Stimulated activated naive CD4-positive, alpha-beta T cell treated with Interleukin-2 at 50 U/mL for 16 hours (primary cell): ENCODE measurements around the gene PPM1N.

Experiments used
- DNase-seq: peaks from one replicate; lab custom pipeline; 2025; lab: John Stamatoyannopoulos, UW

The PPM1N gene

DNA sequence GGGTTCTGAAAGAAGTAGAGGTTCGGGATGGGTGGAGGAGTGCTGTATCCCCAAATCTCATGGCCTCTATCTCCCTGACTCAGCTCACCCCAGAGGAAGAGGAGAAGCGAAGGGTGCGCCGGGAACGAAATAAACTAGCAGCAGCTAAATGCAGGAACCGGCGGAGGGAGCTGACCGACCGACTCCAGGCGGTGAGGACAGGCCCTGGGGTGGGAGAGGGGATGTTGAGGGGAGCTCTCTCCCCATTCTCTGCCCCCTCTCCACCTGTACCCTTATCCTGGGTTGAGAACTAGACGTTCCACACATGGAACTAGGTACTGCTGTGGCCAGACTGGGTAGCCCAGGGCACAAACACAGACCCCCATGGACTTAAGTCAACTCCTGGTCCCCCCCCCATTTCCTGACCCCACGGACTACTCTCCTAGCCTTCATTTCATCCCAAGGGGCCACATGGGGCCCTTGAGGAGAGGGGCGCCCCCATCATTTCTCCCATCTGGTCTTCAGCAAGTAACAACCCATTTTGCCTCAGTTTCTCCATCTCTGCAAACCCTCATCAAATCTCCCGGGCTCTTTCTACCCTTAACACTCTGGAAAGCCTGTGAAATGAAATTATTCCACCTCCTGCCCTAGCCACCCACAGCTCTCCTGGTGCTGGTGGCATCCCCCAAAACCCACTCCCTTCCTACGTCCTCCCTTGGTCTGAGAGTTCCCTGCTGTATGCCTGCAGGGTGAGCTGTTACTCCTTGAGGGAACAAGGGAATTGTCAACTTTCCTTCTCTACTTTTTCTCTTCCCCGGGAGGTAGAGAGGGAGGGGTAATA lies 26.9 kb upstream of the PPM1N start:
- no peak for DNase-seq

- DNase-seq, result no peak
Observed at GRCh38 chr19:45471931-45472562, 26.2 kb upstream of the PPM1N start.

GRCh38 chr19:45472563-45473366 lies 25.5 kb upstream of the PPM1N start:
- DNase-seq, result no peak

DNA sequence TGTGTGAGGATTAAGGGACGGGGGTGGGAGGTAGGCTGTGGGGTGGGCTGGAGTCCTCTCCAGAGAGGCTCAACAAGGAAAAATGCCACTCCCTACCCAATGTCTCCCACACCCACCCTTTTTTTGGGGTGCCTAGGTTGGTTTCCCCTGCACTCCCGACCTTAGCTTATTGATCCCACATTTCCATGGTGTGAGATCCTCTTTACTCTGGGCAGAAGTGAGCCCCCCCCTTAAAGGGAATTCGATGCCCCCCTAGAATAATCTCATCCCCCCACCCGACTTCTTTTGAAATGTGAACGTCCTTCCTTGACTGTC lies 24.9 kb upstream of the PPM1N start:
- no peak for DNase-seq

GRCh38 chr19:45473682-45474605 lies 24.3 kb upstream of the PPM1N start:
- no peak for DNase-seq

DNA sequence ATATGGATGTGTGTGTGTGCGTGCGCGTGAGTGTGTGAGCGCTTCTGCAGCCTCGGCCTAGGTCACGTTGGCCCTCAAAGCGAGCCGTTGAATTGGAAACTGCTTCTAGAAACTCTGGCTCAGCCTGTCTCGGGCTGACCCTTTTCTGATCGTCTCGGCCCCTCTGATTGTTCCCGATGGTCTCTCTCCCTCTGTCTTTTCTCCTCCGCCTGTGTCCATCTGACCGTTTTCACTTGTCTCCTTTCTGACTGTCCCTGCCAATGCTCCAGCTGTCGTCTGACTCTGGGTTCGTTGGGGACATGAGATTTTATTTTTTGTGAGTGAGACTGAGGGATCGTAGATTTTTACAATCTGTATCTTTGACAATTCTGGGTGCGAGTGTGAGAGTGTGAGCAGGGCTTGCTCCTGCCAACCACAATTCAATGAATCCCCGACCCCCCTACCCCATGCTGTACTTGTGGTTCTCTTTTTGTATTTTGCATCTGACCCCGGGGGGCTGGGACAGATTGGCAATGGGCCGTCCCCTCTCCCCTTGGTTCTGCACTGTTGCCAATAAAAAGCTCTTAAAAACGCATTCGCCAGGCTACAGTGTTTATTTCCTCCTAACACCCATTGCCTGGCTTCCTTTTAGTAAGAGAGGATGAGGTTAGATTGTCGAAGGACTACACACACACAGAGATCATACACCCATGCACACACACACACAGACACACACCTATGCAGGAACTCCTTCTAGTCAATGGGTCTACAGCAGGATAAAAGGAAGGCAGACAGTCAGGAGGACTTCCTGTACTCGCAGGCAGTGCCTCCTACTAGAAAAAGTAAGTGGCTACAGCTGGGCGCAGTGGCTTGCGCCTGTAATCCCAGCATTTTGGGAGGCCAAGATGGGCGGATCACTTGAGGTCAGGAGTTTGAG lies 23.4 kb upstream of the PPM1N start:
- no peak for DNase-seq

GRCh38 chr19:45475537-45476291 lies 22.5 kb upstream of the PPM1N start:
- no peak for DNase-seq

DNA sequence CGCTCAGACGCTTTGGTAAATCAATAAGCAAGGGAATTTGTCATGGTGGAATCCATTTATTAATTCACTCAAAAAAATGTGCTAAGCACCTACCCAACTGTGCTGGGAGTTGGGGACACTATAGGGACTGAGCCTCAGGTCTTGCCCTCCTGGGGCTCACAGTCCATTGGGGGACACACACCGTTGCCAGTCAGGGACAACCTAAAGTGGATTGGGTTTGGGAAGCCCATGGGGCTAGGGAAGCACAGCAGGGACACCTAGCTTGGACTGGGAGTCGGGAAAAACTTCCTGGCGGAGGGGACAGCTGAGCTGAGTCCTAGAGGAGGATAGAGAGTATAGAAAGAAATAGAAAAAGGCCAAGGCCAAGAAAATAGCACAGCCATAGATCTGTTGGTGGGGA lies 21.9 kb upstream of the PPM1N start:
- DNase-seq, result no peak

- no peak for DNase-seq
Observed at GRCh38 chr19:45477186-45477585, 21.1 kb upstream of the PPM1N start.

GRCh38 chr19:45477713-45478453 lies 20.4 kb upstream of the PPM1N start:
- DNase-seq, result peak; percentile 45

GRCh38 chr19:45478454-45479238 lies 19.6 kb upstream of the PPM1N start:
- DNase-seq, result peak; percentile 86

- no peak for DNase-seq
Observed at GRCh38 chr19:45483033-45483432, 15.2 kb upstream of the PPM1N start.

- no peak for DNase-seq
Observed at GRCh38 chr19:45484273-45484945, 13.8 kb upstream of the PPM1N start.

DNA sequence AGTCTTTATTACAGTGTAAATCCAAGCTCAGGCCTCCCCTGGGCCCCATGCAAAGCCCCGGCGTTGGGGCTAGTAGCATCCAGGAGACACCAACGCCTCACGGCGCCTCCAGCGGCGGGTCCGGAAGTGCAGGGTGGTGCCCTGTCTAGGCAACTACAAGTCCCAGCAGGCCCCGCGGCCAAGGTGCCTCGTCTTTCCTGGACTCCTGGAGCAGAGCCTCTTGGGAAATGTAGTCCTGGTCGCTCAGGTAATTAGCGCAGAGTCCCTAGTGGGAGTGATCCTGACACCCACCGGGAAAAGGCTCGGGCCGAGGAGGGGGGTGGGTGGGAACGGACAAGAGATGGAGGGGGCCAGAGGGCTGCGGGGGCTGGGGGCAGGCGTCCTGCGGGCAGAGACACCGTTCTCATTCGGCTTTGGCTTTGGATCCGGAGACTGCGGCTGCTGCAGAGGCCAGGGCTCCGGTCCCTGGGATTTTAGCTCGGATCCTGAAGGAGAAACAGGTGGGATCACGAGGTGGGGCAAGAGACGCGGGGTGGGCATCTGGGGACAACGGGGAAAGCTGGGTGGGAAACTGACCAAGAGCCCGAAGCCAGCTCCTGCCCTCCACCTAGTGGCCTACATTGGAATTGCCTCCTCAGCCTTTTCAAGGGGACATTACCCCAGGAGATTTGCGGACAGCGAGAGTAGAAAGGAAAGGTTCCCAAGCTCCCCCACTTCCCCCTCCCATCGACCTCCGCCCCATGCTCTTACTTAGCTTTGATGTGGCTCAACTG lies 12.8 kb upstream of the PPM1N start:
- DNase-seq, result peak; percentile 93

- no peak for DNase-seq
Observed at GRCh38 chr19:45488708-45489107, 9.5 kb upstream of the PPM1N start.

GRCh38 chr19:45489216-45489855 lies 8.9 kb upstream of the PPM1N start:
- no peak for DNase-seq
